Stimulated activated memory B cell treated with anti-CD40 and anti-IgM and Interleukin-4, amounts not matched to agents 10 μg/mL and 1 μg/mL and 100 μg/mL, for 72 hours (primary cell): ENCODE results near the gene RAG1.

Source experiments
- ATAC-seq: fragments of 150-1000 bp; cut with Tn5 transposase; 2 replicates; pipeline ENCODE4 v1.10.0; 2021
- H3K27ac Mint-ChIP-seq: one replicate; pipeline ENCODE4 v1.8.0; 2022; ENCODE audit warnings: mild to moderate bottlenecking, mixed read lengths
- H3K27me3 Mint-ChIP-seq: one replicate; pipeline ENCODE4 v1.8.0; 2022; ENCODE audit warnings: mixed read lengths
- H3K36me3 Mint-ChIP-seq: one replicate; pipeline ENCODE4 v1.8.0; 2022; ENCODE audit warnings: mixed read lengths
- H3K4me1 Mint-ChIP-seq: one replicate; pipeline ENCODE4 v1.8.0; 2022; ENCODE audit warnings: mixed read lengths
- H3K4me3 Mint-ChIP-seq: one replicate; pipeline ENCODE4 v1.8.0; 2022; ENCODE audit warnings: mild to moderate bottlenecking, moderate library complexity, mixed read lengths
- H3K9me3 Mint-ChIP-seq: one replicate; pipeline ENCODE4 v1.8.0; 2022; ENCODE audit warnings: mixed read lengths

RAG1 gene

DNA sequence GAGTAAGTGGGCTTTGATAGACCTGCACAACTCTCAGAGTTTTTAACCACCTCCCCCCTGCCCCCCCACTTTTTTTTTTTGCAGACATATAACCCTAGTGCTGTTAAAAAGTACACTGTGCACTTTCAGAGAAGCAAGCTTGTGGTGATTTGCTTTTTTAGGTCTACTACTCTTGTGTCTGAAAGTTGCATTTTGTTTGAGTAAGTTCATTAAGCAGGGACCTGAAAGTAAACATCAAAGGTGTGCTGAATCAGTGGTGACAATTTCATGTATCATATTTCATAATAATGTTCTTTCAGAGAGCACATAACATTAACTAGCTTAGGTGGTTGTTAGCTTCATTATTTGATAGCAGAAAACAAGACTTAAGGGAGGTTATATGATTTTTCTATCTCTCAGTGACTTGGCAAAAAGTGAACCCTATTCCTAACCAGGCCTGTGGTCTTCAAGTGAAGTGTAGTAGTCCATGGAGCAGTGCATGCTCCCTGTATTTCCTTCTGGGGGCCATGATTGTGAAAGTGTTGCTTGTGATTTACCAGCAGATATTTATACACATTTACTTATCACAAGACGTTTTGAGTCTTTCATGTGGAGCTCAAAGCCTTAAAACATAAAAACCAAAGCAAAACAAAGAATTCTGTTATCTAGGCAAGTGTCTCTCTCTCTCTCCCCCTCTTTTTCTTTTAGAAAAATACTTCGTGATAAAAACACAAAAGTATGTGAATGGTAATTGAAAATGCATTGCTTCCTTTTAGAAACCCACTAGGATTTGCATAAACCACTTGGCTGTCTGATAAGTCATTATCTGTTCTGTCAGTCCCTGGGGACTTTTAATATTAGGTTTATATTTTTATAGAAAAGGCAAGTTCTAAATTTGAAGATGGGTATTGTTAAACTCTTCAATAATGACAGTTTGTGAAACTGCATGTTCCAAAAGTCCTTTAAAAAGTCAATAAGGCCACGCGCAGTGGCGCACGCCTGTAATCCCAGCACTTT is 37.7 kb downstream of the RAG1 start:
- no peak overlapping the region for H3K27ac Mint-ChIP-seq
- peaks cover 40% of the 10 kb centered on the region for H3K27me3 Mint-ChIP-seq
- no peaks in the 10 kb centered on the region for H3K9me3 Mint-ChIP-seq
- no peak overlapping the region for H3K4me3 Mint-ChIP-seq
- H3K36me3 Mint-ChIP-seq, result no peaks in the 10 kb centered on the region
- no peak for ATAC-seq
- no peaks in the 10 kb centered on the region for H3K4me1 Mint-ChIP-seq

DNA sequence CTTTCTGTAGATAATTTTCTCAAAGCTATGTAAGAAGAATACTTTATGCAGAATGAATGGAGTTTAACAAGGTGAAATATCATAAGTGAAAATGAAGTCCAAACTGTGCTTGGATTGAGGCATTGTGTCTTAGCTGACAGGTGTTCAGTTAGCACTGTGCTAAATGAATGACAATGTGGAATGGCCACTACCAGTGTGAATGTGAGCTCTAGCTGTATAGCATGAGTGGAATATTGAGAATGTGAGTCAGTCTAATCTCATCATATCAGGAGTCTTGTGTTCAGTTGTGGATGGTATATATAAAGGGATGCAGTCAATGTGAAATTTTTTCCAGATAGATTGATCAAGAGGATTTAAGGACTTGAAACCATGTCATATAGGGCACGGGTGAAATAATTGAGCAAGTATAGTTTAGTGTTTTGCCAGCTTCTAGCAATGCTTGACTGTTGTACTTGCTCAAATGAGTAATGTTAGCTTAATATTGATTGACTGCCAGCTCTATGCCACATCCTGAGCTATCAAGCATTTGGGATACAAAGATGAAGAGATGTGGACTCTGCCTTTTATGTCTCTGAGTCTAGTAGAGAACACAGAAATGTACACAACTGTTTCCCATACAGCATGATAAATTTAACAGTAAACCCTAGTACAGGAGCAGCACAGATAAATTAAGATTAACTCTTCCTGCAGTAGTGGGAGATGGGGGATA is 40.8 kb downstream of the RAG1 start:
- Mint-ChIP-seq H3K27ac (no peak overlapping the region), H3K9me3 (no peaks in the 10 kb centered on the region), H3K27me3 (peaks cover 12% of the 10 kb centered on the region), H3K4me3 (no peak overlapping the region), H3K36me3 (no peaks in the 10 kb centered on the region), H3K4me1 (no peaks in the 10 kb centered on the region)
- ATAC-seq, result no peak

DNA sequence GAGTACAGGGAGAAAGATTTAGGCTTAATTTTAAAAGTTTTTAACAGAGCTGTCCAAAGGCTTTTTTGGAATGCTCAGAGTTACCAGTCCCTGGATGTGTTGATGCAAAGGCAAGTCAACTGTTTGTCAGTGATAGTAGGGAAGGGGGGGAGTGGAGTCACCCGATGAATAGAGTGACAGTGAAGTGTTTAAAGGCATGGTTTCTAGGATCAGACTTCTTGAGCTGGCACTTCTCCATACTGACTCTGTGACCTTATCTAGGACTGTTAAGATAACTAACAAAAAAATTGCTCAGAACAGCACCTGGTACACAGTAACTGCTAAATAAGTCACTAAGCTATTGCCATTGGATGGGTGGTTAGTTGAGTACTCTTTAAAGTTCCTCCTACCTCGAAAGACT is 41.6 kb downstream of the RAG1 start:
- ATAC-seq, result no peak
- H3K36me3 Mint-ChIP-seq, result no peaks in the 10 kb centered on the region
- H3K27me3 Mint-ChIP-seq, result peaks cover 4% of the 10 kb centered on the region
- H3K4me1 Mint-ChIP-seq, result no peaks in the 10 kb centered on the region
- H3K4me3 Mint-ChIP-seq, result no peak overlapping the region
- no peaks in the 10 kb centered on the region for H3K9me3 Mint-ChIP-seq
- H3K27ac Mint-ChIP-seq, result no peak overlapping the region

DNA sequence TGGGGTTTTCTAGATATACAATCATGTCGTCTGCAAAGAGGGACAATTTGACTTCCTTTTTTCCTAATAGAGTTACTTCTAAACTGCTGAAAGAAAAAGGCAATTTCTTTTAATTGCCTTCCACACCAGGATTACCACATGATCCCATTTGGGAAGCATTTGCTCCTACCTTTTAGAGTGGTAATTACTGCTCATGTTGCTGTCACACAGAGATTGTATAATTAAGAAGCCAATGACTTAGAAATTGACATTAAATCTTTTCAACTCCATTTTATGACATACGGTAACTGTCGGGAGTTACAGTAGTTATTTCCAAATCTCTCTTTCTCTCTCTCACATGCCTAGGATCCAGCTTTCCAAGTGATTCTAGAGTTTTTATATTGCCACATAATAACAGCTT is 48.0 kb downstream of the RAG1 start:
- Mint-ChIP-seq H3K4me1 (no peaks in the 10 kb centered on the region), H3K4me3 (no peak overlapping the region), H3K27ac (no peak overlapping the region), H3K36me3 (no peaks in the 10 kb centered on the region), H3K27me3 (peaks cover 25% of the 10 kb centered on the region), H3K9me3 (no peaks in the 10 kb centered on the region)
- no peak for ATAC-seq

DNA sequence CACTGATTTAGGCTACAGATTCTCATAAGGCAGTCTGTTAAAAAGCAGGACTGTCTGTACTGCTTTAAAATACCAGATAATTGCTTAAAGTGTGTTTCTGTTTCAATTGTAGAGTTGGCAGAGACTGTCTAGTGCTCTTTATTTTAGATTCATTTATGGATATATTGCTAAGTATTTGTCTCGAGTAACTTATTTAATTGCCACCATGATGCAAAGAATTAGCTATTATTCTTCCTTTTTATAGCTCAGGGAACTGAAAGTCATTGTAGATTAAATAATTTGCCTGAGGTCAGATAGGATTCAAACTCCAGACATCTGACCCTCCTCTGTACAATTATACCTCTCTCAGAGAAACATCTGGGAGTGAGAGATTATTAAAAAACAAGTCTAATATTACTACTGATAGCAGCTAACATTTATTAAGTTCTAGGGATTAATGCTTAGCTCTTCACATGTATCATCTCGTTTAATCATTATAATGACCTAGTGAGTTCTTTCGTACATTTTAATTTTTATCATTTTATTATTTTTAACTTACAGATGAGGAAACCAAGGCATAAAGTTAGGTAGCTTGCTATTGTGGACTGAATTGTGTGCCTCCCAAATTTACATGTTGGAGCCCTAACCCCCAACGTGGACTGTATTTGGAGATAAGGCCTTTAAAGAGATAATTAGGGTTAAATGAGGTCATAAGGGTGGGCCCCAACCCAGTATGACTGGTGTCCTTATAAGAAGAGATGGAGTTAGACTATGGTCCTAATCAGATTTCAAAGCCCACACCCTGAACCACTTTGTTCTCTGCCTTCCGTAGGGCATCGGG is 49.9 kb downstream of the RAG1 start:
- Mint-ChIP-seq H3K27me3 (peaks cover 25% of the 10 kb centered on the region), H3K36me3 (no peaks in the 10 kb centered on the region), H3K4me3 (no peak overlapping the region), H3K9me3 (no peaks in the 10 kb centered on the region), H3K27ac (no peak overlapping the region), H3K4me1 (no peaks in the 10 kb centered on the region)
- no peak for ATAC-seq

DNA sequence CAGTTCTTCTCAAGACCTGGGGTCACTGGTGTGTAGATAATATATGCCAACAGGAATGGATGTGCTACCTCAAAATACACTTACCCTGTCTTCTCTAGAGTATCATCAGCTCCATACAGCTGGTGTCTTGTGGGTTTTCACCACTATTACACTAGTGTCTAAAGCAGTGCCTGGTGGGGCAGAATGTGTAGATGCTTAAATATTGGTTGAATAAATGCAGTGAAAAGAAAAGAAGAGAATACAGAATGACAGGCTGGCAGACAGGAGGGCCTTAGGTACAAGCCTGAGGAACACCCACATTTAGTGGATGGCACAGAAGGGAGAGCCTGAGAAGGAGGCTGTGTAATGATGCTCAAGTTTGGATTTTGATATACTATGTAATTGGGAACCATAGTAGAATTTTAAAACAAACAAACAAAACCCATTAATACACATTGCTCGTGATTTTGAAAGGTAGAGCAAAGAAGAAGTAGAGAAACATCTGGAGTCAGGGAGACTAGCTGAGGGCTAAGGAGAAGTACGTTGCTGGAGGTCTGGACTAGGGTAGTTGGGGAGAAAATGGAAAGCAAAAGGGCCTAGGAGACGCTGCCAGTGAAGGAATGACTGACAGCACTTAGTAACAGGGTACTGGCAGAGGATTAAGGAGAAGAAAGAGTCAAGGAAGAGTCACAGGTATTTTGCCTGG is 50.7 kb downstream of the RAG1 start:
- Mint-ChIP-seq H3K4me3 (no peak overlapping the region), H3K4me1 (no peaks in the 10 kb centered on the region), H3K9me3 (no peaks in the 10 kb centered on the region), H3K36me3 (no peaks in the 10 kb centered on the region), H3K27ac (no peak overlapping the region), H3K27me3 (peaks cover 25% of the 10 kb centered on the region)
- ATAC-seq, result no peak

DNA sequence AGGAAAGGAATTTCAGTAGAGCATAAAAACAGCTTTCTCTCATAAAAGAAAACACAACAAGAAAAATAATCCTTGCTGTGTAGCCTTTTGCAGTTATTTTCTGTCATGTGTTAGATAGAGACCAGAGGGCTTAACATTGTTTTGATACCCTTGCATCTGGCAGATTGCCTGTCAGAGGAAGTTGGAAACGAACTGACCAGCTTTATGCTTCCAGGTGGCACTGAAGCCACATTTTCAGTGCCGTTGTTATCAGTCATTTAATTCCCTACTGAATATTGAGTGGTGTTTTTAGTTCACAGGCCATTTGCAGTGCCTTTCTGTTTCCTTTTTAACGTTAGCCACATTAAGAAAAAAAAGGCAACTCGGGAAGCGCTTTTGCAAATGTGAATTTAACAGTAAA is 51.7 kb downstream of the RAG1 start:
- Mint-ChIP-seq H3K27ac (no peak overlapping the region), H3K4me3 (no peak overlapping the region), H3K9me3 (no peaks in the 10 kb centered on the region), H3K36me3 (no peaks in the 10 kb centered on the region), H3K27me3 (peaks cover 25% of the 10 kb centered on the region), H3K4me1 (no peaks in the 10 kb centered on the region)
- ATAC-seq, result no peak

DNA sequence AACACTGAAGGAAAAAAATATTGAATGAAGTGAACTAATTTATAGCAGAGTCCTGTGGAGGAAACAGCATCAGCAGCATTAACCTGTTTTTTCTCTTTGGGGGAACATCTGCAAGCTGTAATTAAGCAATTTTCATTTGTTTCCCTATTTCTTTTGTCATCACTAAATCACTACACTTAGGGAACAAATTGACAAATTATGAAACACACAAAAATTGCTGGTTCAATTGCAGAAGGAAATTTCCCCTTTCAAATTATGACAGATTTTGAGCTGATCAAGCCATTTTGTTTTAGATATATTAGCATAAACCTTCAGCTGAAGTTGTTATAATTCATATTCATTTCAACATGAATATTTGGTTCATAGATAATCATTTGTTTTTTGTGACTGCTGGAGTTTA is 52.4 kb downstream of the RAG1 start:
- Mint-ChIP-seq H3K9me3 (no peaks in the 10 kb centered on the region), H3K27ac (no peak overlapping the region), H3K4me3 (no peak overlapping the region), H3K4me1 (no peaks in the 10 kb centered on the region), H3K36me3 (no peaks in the 10 kb centered on the region), H3K27me3 (peaks cover 27% of the 10 kb centered on the region)
- no peak for ATAC-seq

DNA sequence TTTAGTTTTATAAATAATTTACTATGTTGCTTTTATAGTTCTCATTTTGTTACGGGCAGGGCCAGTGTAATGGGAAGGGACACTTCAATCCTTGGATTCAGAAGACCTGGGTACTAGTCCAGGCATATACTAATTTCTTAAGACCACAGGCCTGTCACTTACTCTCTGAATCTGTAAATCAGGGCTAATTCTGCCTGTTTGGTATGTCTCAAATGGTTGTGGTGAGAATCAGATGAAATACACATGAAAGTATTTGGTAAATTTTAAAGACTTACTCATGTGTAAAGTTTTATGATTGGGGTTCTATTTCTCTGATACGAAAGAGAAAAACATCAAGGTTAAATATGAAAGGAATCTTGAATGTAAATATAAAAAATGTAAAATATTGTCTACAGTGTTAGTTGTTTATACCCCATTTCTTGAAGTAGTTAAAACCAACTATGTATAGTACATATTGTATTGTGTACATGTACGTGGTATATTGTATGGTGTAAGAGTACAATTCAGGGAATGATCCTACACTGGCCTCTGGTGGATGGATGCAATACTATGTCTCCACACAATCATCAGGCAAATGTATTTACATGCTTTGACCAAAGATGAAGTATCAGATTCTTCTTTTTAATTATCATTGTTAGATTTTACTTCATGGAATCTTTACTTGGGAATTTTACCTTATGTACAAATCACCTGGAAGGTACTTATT is 54.8 kb downstream of the RAG1 start:
- no peaks in the 10 kb centered on the region for H3K4me1 Mint-ChIP-seq
- peaks cover 27% of the 10 kb centered on the region for H3K27me3 Mint-ChIP-seq
- H3K4me3 Mint-ChIP-seq, result no peak overlapping the region
- no peaks in the 10 kb centered on the region for H3K9me3 Mint-ChIP-seq
- no peak overlapping the region for H3K27ac Mint-ChIP-seq
- no peaks in the 10 kb centered on the region for H3K36me3 Mint-ChIP-seq
- ATAC-seq, result no peak

DNA sequence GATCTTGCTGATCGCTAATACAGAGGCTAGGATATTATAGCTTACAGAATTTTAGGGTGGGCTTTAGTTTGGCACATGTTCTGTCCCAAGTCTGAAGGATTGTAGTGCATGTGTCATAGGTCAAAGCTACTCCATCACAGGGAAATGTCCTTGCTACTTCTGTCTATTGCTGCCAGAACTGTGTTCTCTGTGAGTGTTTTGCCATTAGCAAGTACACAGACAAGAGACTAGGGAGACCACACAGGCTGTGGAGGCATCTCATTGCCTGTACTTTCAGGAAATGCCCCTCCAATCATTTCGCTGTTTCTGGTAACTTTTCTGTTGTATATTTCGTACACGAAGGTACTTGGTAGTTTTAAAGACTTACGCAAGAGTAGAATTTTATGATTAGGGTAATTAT is 55.7 kb downstream of the RAG1 start:
- H3K4me1 Mint-ChIP-seq, result no peaks in the 10 kb centered on the region
- H3K27ac Mint-ChIP-seq, result no peak overlapping the region
- H3K36me3 Mint-ChIP-seq, result no peaks in the 10 kb centered on the region
- peaks cover 27% of the 10 kb centered on the region for H3K27me3 Mint-ChIP-seq
- no peaks in the 10 kb centered on the region for H3K9me3 Mint-ChIP-seq
- ATAC-seq, result no peak
- H3K4me3 Mint-ChIP-seq, result no peak overlapping the region

DNA sequence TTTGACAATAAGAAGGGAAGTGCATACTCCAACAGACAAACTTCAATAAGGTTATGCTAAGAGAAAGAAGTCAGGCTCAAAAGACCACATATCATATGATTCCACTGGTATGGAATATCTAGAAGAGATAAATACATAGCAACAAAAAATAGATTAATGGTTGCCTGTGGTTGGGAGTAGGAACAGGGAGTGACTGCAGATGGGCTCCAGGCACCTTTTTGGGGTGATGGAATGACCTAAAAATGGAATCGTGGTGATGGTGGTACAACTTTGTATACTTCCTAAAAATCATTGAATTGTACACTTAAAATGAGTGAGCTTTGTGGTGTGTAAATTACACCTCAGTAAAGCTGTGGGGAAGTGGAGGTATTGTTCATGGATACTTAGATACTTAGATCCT is 59.2 kb downstream of the RAG1 start:
- peaks cover 25% of the 10 kb centered on the region for H3K27me3 Mint-ChIP-seq

DNA sequence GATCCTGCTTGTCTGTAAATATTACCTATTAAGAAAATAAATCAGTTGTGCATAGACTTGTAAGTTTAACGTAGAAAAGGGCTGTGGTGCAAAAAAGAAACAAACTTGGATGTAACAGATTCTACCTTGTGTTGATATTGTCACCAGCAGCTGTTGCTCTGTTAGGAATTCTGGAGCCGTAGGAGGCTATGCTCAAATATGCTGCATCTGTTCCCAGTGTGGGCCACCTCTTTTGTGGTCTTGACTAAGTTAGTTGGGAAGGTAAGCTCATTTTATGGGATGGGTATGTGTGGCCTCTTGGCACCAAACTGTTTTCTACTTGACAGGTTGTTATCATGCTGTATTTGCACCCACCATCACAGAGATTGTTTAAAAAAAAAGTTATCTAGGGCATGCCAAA is 59.7 kb downstream of the RAG1 start:
- no peak for ATAC-seq
- Mint-ChIP-seq H3K9me3 (no peaks in the 10 kb centered on the region), H3K36me3 (no peaks in the 10 kb centered on the region), H3K27ac (no peak overlapping the region), H3K4me1 (no peaks in the 10 kb centered on the region), H3K4me3 (no peak overlapping the region), H3K27me3 (peaks cover 25% of the 10 kb centered on the region)

More for the DNA sequence above, 59.2 kb downstream of the RAG1 start:
- ATAC-seq, result no peak
- Mint-ChIP-seq H3K4me3 (no peak overlapping the region), H3K9me3 (no peaks in the 10 kb centered on the region), H3K27ac (no peak overlapping the region), H3K4me1 (no peaks in the 10 kb centered on the region), H3K36me3 (no peaks in the 10 kb centered on the region)

DNA sequence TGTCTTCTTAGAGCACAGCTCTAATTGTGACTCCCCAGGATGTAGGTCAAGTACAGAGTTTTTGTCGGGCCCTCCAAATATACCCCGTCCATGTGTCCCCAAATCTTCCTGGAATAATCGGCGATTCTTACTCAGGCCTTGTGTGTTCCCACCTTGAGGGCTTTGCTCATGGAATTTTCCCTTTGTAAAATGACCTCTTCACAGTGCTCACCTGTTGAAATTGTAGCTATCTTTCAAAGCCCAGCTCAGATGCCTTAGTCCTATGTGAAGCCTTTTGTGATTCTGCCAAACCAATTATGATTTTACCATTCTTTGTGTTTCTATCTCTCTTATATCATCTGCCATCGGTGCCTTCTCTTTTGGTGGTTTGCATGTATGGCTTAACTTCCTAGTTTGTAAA is 60.3 kb downstream of the RAG1 start:
- Mint-ChIP-seq H3K27ac (no peak overlapping the region), H3K36me3 (no peaks in the 10 kb centered on the region)

DNA sequence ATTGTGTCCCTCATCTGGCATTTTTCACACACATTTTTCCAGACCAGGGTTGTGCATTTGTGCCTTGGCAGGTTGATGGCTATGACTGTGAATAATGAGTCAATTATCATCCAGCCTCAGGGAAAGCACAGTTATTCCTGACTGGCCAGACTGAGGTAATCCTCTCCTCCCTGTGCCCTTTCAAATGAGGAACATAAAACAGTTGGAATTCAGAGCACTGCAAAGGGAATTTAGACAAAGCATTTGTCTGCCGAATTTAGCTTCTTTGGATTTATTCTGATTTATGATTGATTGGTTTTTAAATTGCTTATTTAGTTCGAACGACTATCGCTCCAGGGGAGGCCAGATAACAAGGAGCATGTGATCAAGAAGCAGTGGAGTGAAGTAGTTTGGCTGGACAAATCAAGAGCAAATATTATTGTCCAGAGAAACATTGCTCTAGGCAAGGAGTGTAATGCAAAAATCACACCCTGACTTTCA is 61.0 kb downstream of the RAG1 start:
- peaks cover 29% of the 10 kb centered on the region for H3K27me3 Mint-ChIP-seq
- no peaks in the 10 kb centered on the region for H3K9me3 Mint-ChIP-seq
- H3K36me3 Mint-ChIP-seq, result no peaks in the 10 kb centered on the region
- no peaks in the 10 kb centered on the region for H3K4me1 Mint-ChIP-seq
- no peak for ATAC-seq
- no peak overlapping the region for H3K4me3 Mint-ChIP-seq
- no peak overlapping the region for H3K27ac Mint-ChIP-seq

More for the DNA sequence above, 60.3 kb downstream of the RAG1 start:
- peaks cover 25% of the 10 kb centered on the region for H3K27me3 Mint-ChIP-seq
- no peaks in the 10 kb centered on the region for H3K9me3 Mint-ChIP-seq
- no peaks in the 10 kb centered on the region for H3K4me1 Mint-ChIP-seq
- ATAC-seq, result no peak
- no peak overlapping the region for H3K4me3 Mint-ChIP-seq
